ENCODE measurements around the gene C10orf67. TPM values are rescaled to one million over a fixed set of nuclear protein-coding genes. Genes with fewer than 3 reads are reported as not detected.

The C10orf67 gene
- total RNA-seq, 1 experiment from 2014 or later = not detected

GRCh38 chr10:23338886-23339285 is 5.7 kb downstream of the C10orf67 start:
- Mint-ChIP-seq H3K4me1 (peaks cover 10 to 12% of the 10 kb centered on the region in 2 experiments), H3K36me3 (ENCODE audit: insufficient read depth in 1 of 3, low read depth in 3 of 3) (no peaks in the 10 kb centered on the region), H3K27me3 (ENCODE audit: low read depth) (peaks cover 26% of the 10 kb centered on the region), H3K27ac (no peak overlapping the region), H3K9me3 (no peaks in the 10 kb centered on the region), H3K4me3 (no peak overlapping the region)
- H4K20me1 ChIP-seq (ENCODE audit: control insufficient read depth, insufficient read depth, insufficient read length) = no peaks in the 10 kb centered on the region
- H3T11ph ChIP-seq (ENCODE audit: low read length) = no peak overlapping the region
- H2BK5ac ChIP-seq (ENCODE audit: insufficient read length, low read length) = no peak overlapping the region
- H3K4me2 ChIP-seq (ENCODE audit: insufficient read depth, insufficient read length, low read length) = no peak overlapping the region
- H2BK15ac ChIP-seq (ENCODE audit: low read depth, low read length) = no peak overlapping the region
- no peaks in the 10 kb centered on the region for H3K9me3 ChIP-seq (ENCODE audit: control insufficient read depth, low read depth, low read length)
- no peak overlapping the region for H3K4ac ChIP-seq (ENCODE audit: low read depth, low read length)
- H2AK5ac ChIP-seq (ENCODE audit: insufficient read length, low read length) = no peak overlapping the region
- no peaks in the 10 kb centered on the region for H3K79me1 ChIP-seq (ENCODE audit: insufficient read depth, low read depth, low read length, poor library complexity, severe bottlenecking)
- H3K56ac ChIP-seq (ENCODE audit: insufficient read length, low read depth, low read length) = no peak overlapping the region
- H2BK12ac ChIP-seq (ENCODE audit: insufficient read length, low read depth, low read length) = no peak overlapping the region
- no peak overlapping the region for H2BK20ac ChIP-seq (ENCODE audit: low read depth, low read length, poor library complexity, severe bottlenecking)
- H3K27me3 ChIP-seq (ENCODE audit: insufficient read depth, low read length) = peaks cover 4% of the 10 kb centered on the region
- no peak for DNase-seq
- no peak for TF ChIP-seq CTCF (conservative IDR thresholded peaks at IDR 0.05)
- no peaks in the 10 kb centered on the region for H3K4me1 ChIP-seq (ENCODE audit: insufficient read depth, low read length)
- WGBS (ENCODE audit: extremely low coverage, insufficient read length, low lambda C conversion rate) = no CpG with 5 or more reads among the region's 1 CpG
- H3K14ac ChIP-seq (ENCODE audit: insufficient read depth, low read length) = no peak overlapping the region
- H3K23me2 ChIP-seq (ENCODE audit: insufficient read length, low read depth, low read length, poor library complexity, severe bottlenecking) = peaks cover 4% of the 10 kb centered on the region
- no peak overlapping the region for H3K18ac ChIP-seq (ENCODE audit: insufficient read length, low read depth, low read length)
- no peak overlapping the region for H4K8ac ChIP-seq (replicated peaks; ENCODE audit: insufficient read length, low read depth, low read length)
- no peak overlapping the region for H3K9ac ChIP-seq (ENCODE audit: extremely low read depth, insufficient read length, low read length)
- H3K79me2 ChIP-seq (ENCODE audit: insufficient read depth, low read length) = no peaks in the 10 kb centered on the region
- H2AFZ ChIP-seq (ENCODE audit: low read length) = no peak overlapping the region
- H3K23ac ChIP-seq (ENCODE audit: insufficient read length, low read depth, low read length) = no peak overlapping the region
- H4K91ac ChIP-seq (ENCODE audit: insufficient read length, low read depth, low read length) = no peak overlapping the region
- H2BK120ac ChIP-seq (ENCODE audit: low read depth, low read length, poor library complexity, severe bottlenecking) = no peak overlapping the region
- no peak overlapping the region for H3K27ac ChIP-seq (ENCODE audit: insufficient read length, low read depth, low read length)
- H4K5ac ChIP-seq (ENCODE audit: insufficient read length, low read depth, low read length) = no peak overlapping the region

Measured in H9 (cell line).